CD4-positive, alpha-beta T cell treated with Interleukin-6 for 4 hours (primary cell): ENCODE results near the gene PRICKLE1.

ENCODE experiments used
- DNase-seq: peaks from one replicate; pipeline ENCODE4 v3.0.0-alpha.2; 2020; ENCODE audit warnings: mixed read lengths

PRICKLE1 gene

DNA sequence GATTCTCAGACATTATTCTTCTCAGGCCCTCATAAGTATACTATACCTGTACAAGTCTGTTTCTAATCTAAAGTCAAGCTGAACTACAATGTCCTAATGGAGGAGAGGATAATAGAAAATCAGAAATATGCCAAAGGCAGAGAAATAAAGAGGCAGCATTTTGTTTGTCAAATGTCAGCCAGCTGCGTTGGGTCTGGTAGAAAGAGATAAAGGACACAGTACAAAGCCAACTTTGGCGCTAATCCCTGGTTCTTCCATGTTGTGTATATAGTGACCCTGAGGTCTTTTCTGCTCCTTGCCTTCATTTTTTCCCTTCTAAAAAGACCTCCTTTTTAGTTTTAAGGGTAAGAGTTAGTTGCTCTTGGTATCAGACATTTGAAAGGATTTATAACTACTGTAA is 103.1 kb downstream of the PRICKLE1 start:
- no peak for DNase-seq

DNA sequence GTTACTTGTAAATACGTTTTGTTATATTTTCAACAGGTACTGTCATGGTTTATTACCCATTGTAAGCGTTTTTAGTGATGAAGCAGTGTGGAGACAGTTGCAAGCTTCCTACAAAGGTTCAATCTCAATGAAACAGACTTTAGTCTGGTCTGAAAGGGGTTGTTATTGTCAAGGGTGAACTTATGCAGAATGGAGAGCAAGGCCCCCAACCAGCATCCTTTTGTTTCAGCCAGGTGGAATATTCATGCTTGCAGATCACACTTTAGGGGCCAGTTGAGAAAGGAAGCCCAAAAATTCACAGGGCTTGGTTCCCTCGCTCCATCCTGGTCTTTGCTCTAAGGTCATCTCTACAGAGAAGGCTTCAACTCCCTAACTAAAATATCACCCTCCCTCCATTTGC is 103.7 kb downstream of the PRICKLE1 start:
- DNase-seq: no peak

DNA sequence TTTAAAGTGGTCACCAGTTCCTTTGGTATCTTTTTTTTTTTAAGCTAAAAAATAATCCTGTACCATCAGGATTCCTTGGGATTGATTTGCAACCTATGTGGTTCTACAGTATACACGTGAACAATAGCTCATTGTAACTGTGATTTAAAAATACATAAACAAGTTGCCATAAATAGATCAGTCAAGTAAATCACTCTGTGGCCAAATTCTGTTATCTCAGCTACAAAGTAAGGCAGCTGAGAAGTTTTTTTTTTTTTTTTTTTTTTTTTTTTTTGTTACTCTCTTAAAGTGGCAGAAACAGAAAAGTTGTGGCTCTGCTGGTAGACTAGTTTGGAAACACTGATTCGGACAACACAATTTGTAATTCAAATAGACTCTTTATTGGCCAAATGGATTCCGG is 104.5 kb downstream of the PRICKLE1 start:
- no peak for DNase-seq

DNA sequence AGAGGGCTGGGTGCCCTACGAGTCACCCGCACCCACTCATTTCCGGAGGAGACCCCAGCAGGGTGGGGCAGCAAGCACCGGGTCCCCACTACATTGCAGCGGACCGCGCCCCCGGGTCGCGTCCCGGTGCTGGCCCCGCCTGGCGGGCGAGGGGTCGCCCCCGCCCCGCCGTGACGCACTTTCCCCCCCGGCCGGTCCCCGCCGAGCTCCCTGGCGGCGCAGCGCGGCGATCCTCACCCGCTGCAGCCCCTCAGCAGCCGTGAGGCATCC is 106.1 kb downstream of the PRICKLE1 start:
- DNase-seq: peak; percentile 5

DNA sequence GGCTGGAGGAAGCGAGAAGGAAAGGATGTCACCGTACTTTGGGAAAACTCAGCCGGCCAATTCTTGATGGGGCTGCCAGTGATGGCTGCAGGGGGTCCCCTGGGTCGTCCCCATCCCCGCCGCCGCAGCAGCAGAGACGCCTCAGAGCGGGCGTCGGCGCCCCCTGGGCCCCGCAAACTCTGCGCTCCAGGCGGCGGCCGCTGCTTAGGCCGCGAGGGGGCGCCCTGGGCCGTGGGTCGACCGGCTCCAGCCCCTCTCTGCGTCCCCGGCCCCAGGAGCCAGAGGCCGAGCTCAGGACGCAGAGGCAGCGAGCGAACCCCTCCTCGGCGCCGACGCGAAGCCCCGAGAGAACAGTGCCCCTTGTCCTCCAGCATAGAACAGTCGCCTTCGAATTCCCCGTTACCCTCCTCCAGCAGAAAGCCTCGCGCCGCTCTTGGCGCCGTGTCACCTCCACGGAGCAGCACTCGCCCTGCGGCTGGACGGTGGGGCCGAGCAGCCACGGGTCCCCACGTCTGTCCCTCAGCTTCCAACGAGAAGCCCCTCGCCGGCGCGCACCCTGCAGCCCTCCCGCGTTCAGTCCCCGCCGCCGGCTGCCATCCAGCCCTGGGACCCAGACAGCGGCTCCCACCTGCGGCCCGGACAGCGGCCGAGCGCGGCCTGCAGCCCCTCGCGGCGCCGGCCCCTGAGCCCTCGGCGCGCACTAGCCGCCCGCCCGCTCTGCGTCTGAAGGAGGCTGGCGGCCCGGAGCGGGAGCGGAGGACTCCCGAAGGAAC is 106.6 kb downstream of the PRICKLE1 start:
- DNase-seq: peak; percentile 39

DNA sequence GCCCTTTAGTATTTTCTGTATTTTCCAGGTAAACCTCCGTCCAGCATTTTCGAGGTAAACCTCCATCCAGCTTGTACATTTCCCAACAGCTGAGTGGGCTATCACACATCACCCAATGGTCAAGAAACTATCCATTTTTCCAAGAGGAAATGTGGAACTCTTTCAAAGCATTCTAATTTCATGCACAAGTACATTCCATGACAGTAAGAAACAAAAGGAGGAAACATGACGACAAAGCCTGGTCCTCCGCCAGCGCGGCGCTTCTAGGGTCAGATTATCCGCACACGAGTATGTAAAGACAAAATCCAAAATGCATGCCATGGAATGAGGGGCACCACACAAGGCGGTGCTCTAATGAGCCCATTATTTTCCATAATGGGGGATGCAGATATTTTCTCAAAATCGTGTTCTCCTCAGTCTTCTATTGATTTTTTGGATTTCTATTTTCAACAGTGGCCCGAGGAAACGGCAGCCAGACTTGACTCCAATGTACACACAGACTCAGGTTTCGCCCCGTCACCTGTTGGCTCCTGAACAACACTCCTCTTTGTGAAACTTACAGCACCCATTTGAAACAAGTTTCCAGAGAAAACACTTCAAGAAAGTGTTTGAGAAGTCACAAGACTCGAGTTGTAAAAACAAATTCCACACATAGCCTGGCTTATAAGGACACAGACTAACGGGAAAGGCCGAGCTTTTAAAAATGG is 107.4 kb downstream of the PRICKLE1 start:
- DNase-seq: no peak

DNA sequence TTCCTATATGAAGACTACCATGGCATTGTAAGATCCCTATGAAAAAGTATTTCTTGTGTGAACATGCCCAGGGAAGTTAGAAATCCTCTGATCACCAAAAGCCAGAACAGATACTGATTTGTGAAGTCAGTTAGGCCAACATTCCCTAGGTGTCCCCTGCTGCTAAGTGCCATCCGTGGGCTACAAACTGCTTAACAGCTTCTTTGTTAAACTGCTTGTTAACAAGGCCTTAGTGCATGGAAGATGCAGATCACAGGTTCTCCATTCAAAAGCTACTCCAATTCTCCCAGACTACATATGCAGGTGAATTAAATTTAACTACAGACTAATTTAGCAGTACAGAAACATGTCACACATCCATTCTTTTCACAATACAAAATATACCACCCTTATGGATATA is 108.2 kb downstream of the PRICKLE1 start:
- DNase-seq: no peak

DNA sequence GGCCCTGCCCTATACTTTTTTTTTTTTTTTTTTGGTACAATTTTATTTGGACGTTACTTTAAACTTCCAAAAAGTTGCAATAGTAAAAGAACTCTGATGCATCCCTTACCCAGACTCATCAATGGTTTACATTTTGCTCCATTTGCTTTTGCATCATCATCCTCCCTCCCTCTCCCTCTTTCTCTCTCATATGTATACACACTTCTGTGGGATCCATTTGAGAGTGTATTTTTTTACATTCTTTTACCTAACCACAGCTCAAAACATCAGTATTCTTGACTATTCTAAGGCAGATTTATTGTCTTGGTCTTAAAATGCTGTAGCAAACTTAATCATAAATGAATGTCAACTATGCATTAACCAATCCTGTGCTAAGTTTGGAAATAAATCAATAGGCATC is 111.6 kb downstream of the PRICKLE1 start:
- no peak for DNase-seq

DNA sequence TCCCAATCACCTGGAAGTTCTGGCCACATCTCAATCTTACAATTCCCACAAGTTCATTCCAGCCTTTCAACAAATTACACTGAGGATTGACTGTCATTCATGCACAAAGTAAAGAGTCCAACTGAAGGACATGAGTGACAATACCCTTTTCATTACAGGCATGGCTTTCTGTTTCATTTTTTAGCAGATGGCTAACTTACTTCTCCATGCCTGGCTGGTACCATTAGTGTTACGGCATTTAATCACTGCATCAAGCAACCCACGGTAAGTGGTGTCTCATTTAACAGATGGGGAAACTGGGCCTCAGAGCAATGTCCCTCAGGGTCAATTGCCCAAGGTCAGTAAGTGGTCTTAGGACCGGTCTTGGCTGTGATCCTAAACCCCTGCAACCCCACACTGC is 114.4 kb downstream of the PRICKLE1 start:
- DNase-seq: no peak

DNA sequence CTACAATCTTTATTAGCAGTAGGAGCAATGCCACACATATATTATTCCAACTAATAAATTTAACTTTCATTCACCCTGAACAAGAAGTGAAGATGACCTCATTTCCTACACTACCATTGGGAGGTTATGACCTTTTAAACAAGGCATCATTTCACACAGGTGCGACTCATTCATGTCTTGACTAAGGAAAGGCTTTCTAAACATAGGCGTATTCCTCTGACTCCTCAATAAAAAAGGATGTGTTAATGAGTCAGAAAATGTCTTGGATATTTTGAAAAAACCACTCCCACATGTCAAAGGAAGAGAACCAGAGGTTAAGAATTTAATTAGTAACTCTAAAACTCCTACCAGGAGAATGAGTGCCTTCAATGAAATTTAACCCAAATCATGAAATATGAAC is 115.2 kb downstream of the PRICKLE1 start:
- DNase-seq: no peak

DNA sequence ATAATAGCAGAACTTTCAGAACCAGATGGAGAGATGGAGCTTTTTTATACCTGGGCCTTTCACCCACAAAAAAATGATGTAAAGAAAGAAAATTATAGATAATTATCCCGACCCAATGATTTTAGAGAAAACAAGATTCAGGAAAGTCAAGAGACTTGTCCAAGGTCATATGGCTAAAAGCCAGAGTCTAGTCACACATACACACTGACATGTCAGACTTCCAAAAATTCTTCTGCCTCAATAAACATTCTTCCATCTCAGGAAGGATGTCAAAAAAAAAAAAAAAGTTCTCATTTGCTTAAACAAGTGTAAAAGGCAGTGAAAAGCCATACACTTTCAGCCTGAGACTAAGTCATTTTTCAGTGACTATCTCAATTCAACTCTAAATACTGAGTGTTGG is 116.0 kb downstream of the PRICKLE1 start:
- no peak for DNase-seq

DNA sequence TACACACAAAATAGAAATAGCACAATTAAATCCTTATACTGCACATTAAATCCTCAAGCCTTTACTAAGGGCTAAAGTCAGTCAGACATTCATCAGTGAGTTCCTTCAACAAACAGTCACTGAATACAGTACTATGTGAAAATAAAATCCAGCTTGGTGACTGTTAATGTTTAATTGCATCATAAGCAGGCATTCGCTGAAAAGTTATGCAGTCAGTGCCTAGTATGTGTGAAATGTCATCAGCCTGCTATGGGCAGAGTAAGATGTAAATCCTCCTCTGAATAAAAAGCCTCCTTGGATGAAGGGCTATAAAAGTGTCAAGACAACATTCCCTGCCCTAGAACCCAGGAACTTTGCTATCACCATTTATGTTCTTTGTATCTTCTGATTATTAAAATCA is 116.4 kb downstream of the PRICKLE1 start:
- no peak for DNase-seq

DNA sequence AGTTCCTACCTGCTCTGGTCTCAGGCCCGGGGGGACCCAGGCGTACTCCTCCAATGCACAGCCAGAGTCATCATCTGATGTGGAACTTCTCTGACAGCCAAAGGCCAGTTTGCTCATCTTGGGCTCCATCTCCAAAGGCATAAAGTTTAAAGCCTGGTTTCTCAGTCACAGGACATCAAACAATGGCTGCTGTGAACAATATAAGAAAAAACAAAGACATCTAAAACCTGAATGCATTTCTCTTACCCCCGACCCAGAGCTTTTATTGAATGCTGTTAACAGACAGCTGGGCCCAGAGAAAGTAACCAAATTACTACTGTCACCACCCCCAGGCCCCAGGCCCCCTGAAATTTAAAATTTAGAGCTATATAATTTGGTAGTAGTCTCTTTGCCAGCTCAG is 117.2 kb downstream of the PRICKLE1 start:
- no peak for DNase-seq

DNA sequence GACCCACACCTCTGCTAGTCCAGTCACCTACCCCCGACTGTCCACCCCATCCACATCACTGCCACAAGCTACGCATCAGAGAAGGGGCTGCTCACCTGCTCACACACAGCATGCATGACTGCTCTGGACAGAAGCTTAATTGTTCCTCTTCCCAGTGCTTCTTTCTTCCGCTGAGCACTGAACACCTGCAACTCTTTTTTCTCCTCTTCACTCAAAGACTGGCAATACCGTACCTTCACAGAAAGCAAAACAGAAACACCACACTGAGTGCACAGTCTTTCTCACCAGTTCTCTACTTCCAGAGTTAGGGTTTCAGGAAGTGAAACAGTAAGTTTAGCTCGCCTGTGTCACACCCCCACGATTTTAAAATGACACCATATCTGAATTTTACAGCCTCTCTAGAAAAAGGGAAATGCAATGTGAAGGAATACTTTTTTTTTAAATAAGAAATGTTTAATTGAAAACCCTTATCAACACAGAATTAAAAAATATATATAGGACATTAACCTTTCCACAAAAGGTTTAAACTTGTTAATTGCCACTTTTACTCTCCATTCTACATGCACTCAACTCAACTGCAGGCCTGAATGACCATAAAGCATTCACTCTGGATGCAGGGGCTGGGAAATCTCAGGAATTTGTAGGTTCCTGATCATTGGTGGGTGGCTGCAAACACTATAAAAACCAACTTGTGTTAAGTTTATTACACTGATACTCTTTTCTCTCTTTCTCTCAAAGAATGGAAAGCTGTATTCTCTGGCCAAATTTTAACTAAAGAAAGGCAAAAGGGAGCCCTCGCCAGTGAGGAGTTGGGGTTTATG is 120.0 kb downstream of the PRICKLE1 start:
- DNase-seq: no peak

DNA sequence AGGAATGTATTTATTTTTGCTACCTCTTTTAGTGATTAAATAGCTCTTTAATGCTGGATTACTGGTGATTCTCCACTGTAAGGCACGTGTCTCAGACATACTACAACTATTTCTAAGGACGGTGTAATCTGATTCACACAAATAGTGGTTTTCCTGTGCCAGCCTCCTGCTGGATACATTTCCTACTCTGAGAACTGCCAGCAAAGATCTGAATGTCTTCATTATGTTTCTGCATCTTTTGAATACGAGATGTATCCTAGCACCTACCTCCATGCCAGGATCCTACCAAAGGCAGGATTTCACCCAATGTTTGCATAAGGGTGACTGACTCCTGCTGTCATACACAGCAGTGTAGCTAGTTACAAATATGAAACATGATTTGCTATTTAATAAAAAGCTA is 120.6 kb downstream of the PRICKLE1 start:
- no peak for DNase-seq

DNA sequence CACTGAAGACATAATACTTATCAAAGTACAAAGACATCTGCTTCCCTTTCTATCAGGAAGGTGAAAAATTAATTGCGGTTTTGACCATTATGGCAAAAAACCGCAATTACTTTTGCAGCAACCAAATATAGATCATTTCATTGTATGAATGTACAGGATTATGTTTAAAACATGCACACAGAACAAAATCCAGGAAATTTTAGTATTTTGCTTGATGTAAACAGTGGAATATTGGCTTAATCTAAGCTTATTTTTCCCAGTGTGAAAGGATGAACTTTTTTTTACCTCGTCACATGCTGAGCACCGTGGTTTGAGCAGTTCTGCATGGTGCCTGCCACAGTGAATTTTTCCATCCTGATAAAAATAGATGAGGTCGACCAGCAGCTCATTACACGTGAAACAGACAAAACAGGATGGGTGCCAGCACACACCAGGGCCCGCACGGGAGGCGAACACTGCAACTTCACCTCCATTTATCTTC is 121.2 kb downstream of the PRICKLE1 start:
- no peak for DNase-seq

DNA sequence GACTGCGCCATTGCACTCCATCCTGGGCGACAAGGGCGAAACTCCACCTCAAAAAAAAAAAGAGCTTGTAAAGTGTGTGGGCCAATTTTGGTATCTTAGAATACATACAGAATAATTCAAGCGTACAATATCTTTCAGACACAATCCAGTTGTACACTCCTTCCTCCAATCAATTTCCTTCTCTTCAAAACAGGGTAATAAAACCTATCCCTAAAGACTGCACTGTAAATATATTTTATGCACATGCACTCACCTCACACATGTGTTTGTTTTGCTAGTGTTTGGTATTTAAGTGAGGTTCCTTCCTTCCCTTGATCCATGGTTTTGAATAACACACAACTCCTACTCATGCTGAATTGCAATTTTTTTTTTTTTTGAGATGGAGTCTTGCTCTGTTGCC is 125.9 kb downstream of the PRICKLE1 start:
- DNase-seq: no peak

DNA sequence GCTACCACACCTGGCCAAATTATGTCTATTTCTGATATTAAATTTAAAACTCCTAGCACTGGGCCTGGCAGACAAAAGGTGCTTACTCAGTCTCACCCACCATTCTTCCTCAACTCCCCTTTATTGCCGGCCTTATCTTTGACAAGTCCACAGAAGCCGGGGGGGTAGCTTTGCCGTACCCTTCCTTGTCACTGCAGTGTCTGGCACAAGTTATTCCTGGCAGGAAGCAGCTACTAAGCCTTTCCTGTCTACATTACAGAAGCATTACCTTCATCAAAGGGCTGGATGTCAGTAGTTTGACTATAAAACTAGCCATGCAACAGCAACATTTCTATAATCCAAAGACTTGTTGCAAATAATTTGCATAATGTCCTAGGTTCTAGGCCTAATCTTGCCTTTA is 127.1 kb downstream of the PRICKLE1 start:
- DNase-seq: no peak

DNA sequence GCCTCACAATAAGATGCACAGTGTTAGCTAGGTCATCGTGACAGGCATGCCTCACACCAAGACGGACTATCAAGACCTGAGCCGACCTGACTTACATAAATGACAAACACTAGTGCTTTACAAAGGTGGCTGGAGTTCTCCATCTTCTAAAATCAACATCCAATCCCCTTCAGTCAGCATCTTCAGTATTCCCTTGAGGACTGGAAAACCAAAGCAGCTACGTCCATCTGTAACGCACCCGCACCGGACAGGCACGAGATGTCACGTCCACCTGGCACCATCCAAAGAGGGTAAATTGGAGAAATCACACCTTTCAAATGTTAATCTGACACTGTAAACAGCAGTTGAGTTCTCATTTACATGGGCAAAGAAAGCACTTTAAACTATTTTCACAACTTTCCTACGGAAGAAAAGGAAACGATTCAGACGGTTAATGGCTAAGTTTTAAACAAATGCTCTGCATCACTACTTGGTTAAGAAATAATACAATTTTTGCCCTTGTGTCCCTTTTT is 130.2 kb downstream of the PRICKLE1 start:
- no peak for DNase-seq

DNA sequence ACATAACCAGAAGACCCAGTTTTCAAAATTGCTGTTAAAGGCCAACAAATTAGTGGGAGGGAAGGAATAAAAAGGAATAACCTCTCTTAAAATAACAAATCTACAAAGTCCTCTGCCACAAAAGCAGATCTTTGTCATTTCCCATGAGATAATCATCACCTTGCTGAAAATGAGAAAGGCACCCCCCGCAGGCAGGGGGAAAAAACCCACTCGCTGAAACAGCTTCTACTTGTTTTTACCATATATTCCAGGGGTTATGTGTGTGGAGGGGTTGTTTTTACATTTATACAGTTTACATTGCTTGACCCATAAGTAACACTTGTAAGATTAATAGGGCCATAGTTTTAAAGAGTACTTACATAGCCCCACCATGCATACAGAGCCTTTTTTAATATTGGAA is 131.0 kb downstream of the PRICKLE1 start:
- no peak for DNase-seq

DNA sequence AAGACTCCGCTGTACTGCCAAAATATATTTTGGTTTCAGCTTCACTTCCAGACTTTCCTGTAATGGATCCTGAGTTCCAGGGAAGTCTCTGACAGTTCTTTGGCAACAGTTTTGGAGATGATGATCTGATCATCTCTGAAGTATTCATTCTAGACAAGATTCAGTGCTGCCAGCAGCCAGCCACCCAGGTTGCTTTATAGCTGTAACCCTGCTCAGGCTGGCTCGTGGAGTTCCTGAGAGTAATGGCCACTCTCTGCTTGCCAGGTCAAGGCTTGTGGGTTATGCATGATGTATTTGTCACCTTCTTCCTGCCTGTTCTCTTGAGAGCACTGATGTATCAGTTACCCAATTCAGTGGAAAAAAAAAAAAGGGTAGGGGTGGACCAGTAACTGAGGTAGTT is 139.3 kb downstream of the PRICKLE1 start:
- no peak for DNase-seq

DNA sequence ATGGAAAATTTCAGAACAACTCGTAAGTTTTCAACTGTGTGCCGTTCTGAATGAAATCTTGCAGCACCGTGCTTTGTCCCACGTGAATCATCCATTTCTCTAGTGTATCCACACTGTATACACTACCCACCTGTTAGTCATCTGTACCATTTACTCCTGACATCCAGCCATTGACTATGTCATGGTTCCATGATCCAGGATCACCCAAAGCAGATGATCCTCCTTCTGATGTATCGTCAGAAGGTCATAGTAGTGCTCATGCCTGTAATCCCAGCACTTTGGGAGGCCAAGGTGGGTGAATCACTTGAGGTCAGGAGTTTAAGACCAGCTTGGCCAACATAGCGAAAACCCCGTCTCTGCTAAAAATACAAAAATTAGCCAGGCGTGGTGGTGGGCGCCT is 140.7 kb downstream of the PRICKLE1 start:
- no peak for DNase-seq

DNA sequence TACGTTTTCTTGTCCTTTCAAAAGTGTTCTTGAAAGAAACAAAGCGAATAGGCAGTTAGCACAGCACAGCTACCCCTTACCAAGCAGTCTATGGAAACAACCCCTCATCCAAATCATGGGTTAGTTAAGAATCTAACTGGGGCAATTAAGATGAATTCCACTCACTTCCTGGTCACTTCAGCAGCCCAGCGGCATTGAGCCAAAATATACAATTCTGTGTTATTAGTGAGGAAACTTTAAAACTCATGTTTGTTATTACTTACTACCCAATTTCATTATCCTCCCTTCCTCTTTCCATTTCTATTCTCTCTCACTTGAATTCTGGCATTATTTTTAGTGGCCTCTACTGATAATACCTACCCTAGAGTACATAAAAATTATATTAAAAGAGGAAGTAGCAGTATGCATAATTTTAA is 142.2 kb downstream of the PRICKLE1 start:
- no peak for DNase-seq

DNA sequence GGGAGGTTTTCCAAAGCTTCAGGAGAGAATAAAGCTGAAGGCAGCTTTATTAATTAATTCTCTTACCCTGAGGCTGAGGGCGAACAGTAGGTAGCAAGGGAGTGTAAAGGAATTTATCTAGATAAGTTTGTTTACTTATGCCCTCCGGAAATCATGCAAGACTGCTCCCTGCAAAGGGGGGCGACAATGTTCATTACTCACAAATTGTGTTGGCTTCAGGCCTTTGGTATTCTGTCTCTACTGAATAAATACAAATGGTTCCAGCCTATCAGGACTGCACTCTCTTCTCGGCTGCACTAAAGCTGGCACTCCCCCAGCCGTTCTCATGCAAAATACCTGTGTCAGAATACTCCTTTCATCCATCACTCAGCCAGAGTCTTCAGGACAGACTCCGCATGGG is 142.8 kb downstream of the PRICKLE1 start:
- no peak for DNase-seq
